Measurements from ENCODE around the gene NSRP1. TPM values are rescaled to one million over a fixed set of nuclear protein-coding genes. Genes with fewer than 3 reads are reported as not detected.

Gene NSRP1
- total RNA-seq, 2 experiments from 2014 or later = 26.1 to 29.7 TPM

DNA sequence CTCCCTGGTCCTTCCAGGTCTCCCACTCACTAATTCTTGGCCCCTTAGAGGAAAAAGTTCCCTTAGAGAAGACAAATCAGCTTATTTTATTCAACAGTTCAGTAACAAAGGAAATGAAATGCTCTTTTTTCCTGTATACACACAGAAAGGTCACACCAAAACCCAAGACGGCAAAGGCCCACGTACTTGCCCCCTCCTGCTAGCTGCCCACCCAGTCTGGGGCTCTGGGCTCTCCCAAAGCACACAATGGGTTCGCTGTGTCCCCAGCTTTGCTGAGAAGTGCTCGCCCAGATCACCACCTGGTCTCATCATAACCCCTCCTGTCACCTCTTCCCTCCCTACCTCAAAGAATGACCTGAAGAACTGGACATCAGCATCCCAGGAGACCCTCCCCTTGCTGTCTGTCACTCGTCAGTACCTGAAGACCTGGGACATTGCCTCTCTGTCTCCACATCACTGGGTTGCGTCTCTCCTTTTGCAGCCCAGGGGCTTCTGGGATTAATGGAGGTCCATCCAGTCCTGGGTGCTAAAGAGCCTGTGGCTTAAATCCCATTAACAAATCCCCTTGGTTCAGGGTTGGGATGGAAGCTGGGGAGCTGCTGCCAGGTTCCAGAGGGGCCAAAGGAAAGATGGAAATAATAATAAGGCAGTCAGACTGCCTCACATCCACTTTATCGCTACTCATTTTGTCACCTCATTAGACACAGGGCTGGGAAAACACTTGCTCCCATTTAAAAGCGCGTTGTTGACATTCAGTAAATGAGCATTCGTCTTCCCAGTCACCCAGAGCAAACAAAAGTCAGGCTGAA is 115.6 kb downstream of the NSRP1 start:
- no peak for DNase-seq
- Mint-ChIP-seq H3K27me3 (peaks cover 68% of the 10 kb centered on the region), H3K36me3 (no peaks in the 10 kb centered on the region), H3K4me1 (peaks cover 12% of the 10 kb centered on the region), H3K4me3 (no peak overlapping the region), H3K27ac (peak overlapping the region; percentile 52), H3K9me3 (no peaks in the 10 kb centered on the region)

DNA sequence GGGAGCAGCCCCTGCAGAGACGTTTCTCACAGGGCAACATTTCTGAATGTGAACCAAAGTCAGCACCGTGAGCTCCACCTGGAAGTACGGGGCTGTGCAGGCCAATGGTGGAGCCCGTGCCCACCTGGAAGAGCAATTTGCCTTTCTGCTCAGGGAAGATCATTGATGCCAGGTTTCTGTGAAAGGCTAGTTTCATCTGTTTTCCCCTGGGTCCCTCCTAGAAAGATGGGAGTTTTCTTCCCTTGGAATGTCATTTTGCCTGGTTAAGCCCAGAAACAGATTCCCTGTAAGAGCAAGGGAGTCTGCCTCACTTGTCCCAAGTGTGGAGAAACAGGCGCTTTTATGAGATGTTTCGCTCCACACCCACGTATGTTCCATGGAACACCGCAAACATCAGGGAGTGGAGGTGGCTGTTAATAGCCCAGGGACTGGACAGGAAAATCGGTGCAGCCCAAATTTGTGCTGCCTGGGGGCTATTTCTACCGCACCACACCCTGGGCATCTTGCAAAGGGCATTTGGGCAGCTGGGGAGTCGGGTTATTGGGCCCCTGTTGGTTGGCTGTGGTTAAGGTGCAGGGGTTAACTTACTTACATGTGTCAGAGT is 116.3 kb downstream of the NSRP1 start:
- no peak overlapping the region for H3K4me3 Mint-ChIP-seq
- no peak for DNase-seq
- no peaks in the 10 kb centered on the region for H3K36me3 Mint-ChIP-seq
- H3K27me3 Mint-ChIP-seq = peaks cover 75% of the 10 kb centered on the region
- no peaks in the 10 kb centered on the region for H3K9me3 Mint-ChIP-seq
- peaks cover 15% of the 10 kb centered on the region for H3K4me1 Mint-ChIP-seq
- H3K27ac Mint-ChIP-seq = no peak overlapping the region

DNA sequence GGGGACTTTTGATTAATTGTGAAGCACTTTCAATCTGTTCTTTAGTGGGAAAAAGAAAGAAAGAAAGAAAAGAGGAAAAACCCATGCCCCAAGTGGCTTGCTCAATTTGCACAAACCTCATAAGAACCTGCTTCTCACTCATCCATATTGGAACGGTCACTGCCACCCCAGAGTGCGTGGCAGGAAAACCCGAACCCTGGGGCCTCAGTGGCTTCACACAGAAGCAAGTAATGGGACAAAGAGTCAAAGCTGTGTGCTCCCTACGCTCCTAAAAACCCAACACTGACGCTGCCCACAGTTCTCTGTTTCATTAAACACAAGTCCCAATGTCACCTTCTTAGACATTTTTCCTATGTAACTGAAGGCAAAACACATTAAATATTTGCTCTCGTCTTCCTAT is 117.7 kb downstream of the NSRP1 start:
- Mint-ChIP-seq H3K36me3 (no peaks in the 10 kb centered on the region), H3K27me3 (peaks cover 82% of the 10 kb centered on the region), H3K4me1 (peaks cover 19% of the 10 kb centered on the region), H3K27ac (no peak overlapping the region), H3K9me3 (no peaks in the 10 kb centered on the region), H3K4me3 (no peak overlapping the region)
- no peak for DNase-seq

DNA sequence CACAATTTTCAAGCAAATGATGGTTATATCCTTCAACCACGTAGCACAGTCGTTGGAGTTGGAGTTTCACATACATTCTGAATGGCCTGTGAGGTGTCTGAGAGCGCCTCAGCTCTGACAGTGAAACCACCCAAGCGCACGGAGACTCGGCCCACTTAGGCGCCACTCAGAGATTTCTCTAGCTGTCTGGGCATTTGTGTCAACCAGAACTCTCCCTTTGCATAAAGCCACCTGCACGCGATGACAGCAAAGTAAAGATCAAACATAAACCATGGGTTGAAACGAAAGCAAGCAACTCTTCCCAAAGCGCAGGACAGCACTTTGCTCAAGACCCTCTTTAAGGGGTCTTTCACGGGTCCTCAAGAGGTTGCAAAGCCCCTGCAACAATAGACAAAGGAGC is 118.3 kb downstream of the NSRP1 start:
- Mint-ChIP-seq H3K27me3 (peaks cover 83% of the 10 kb centered on the region), H3K4me1 (peaks cover 19% of the 10 kb centered on the region), H3K36me3 (no peaks in the 10 kb centered on the region), H3K4me3 (peak overlapping the region; percentile 48), H3K9me3 (no peaks in the 10 kb centered on the region), H3K27ac (no peak overlapping the region)
- DNase-seq = peak; percentile 14

DNA sequence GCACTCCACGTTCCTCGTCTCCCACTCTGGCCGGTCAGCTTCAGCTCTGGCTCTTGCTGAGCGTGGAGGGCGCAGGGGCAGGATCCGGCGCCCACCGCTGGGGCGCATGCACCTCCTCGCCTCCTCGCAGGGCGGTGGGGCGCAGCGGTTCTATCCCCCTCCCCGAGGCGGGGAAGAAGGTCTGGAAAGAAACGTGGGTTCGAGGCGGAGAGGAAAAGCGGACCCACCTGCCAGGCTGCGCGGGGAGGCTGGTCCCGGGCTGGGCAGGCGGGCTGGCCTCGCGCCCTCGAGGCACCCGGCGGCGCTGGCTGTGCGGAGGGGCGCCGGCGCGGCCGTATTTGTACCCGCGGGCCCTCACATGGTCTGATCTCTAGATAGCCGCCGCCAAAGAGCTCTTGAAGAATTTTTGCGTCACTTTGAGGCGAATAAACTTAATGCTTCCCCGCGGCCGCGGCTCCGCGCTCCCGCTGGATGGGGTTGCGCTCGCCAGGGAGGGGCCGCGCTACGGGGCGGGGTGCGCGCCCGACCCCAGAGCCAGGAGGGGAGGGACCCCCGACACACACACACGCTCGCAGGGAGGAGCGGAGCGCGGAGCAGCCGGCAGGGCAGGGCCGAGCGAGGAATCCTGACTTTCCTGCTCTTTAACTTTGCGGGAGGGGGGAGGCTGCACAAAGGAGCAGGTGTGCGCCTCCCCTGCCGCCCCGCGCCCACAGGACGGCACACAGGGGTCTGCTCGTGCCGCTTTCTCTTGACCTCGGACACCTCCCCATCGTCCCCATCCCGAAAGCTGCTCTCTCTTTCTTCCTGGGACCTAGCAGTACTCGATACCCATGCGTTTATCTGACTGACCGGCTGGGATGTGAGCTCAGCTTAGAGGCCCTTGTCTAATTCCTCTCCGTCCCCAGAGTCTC is 119.0 kb downstream of the NSRP1 start, which contains the start of gene SLC6A4:
Gene SLC6A4, minus strand, starts transcription at position 312 of the 911 bp plus-strand sequence. CDS start 13,739 bp downstream, outside the sequence.
- Mint-ChIP-seq H3K9me3 (no peaks in the 10 kb centered on the region), H3K27me3 (peaks cover 78% of the 10 kb centered on the region), H3K36me3 (no peaks in the 10 kb centered on the region), H3K4me3 (peak within 1 kb of the TSS; percentile 69), H3K4me1 (peaks cover 19% of the 10 kb centered on the region), H3K27ac (no peak within 1 kb of the TSS)
- peak; percentile 10 for DNase-seq

Other genes with a start within 250 kb of the NSRP1 start
- 10 to 100 TPM; 26.7 to 26.8 TPM for gene SSH2, start 186.6 kb upstream of the NSRP1 start, total RNA-seq
- 1 to 10 TPM in 1 of 2 experiments, under 1 TPM in 1; 0.46 to 1.1 TPM for gene EFCAB5, start 175.2 kb upstream of the NSRP1 start, total RNA-seq
- not detected for gene SLC6A4, start 118.9 kb downstream of the NSRP1 start, total RNA-seq
- 10 to 100 TPM; 85.1 to 86.8 TPM for gene BLMH, start 175.1 kb downstream of the NSRP1 start, total RNA-seq
- not detected for gene TMIGD1, start 217.2 kb downstream of the NSRP1 start, total RNA-seq

Measured in activated naive CD8-positive, alpha-beta T cell treated with anti-CD3 and anti-CD28 coated beads for 36 hours (primary cell).